Adrenal gland (tissue), 5 donors: ENCODE data around the gene PTCH2.

Source experiments
- POLR2A ChIP-seq, 2 donors: fragments of 450-650 bp; IDR thresholded peaks; one replicate each; pipeline ENCODE4 v1.6.1; 2017; ENCODE audit warnings: antibody characterized with exemption in 2 of 2, mild to moderate bottlenecking in 2 of 2, moderate library complexity in 1 of 2
- TF ChIP-seq, protein P1 (sequence below), 6 experiments: fragments of 450-650 bp in 4 of 6; fragments of 200-600 bp in 2 of 6; sonication (generic) in 1 of 6; IDR thresholded peaks; 1 replicate in 5 of 6; 2 replicates in 1 of 6; pipeline versions ENCODE4 v1.5.1 to v1.8.0; 2016 to 2021; ENCODE audit warnings: antibody characterized with exemption in 6 of 6, mild to moderate bottlenecking in 2 of 6, moderate library complexity in 1 of 6
- donor health status: DM: no; HTN: no; CAD: no.

DNA sequence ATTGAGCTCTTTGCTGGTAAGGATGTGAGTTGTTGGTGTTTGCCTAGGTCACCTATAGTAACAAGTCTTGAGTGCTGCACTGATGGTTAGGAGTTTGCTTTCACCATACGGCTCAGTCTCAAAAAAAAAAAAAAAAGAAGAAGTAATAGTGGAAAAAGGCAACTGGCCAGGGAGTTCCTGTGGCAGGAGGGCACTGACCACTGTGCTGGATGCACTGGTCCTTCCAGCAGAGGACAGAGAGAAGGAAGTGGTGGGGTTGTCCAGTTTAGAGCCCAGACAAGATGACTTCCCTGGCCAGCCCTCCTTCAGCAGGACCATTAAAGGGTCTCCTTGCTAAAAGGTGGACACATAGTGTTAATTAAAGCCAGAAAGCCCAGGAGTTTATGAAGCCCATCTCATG, 11.9 kb upstream of the PTCH2 start:
- TF ChIP-seq POLR2A (IDR thresholded peaks at IDR 0.05): no peak
- TF ChIP-seq, protein P1, sequence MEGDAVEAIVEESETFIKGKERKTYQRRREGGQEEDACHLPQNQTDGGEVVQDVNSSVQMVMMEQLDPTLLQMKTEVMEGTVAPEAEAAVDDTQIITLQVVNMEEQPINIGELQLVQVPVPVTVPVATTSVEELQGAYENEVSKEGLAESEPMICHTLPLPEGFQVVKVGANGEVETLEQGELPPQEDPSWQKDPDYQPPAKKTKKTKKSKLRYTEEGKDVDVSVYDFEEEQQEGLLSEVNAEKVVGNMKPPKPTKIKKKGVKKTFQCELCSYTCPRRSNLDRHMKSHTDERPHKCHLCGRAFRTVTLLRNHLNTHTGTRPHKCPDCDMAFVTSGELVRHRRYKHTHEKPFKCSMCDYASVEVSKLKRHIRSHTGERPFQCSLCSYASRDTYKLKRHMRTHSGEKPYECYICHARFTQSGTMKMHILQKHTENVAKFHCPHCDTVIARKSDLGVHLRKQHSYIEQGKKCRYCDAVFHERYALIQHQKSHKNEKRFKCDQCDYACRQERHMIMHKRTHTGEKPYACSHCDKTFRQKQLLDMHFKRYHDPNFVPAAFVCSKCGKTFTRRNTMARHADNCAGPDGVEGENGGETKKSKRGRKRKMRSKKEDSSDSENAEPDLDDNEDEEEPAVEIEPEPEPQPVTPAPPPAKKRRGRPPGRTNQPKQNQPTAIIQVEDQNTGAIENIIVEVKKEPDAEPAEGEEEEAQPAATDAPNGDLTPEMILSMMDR (IDR thresholded peaks at IDR 0.05): no peak
